ENCODE data around the gene PBX3.

The PBX3 gene

GRCh38 chr9:125959315-125959714 is 212.1 kb downstream of the PBX3 start:
- no peak for DNase-seq

- DNase-seq, result no peak
These were observed 212.9 kb downstream of the PBX3 start for GRCh38 chr9:125959951-125960619.

- no peak for DNase-seq
These were observed 213.5 kb downstream of the PBX3 start for GRCh38 chr9:125960626-125961025.

- no peak for DNase-seq
These were observed 213.9 kb downstream of the PBX3 start for GRCh38 chr9:125961072-125961471.

GRCh38 chr9:125963932-125964331 is 216.8 kb downstream of the PBX3 start:
- no peak for DNase-seq

DNA sequence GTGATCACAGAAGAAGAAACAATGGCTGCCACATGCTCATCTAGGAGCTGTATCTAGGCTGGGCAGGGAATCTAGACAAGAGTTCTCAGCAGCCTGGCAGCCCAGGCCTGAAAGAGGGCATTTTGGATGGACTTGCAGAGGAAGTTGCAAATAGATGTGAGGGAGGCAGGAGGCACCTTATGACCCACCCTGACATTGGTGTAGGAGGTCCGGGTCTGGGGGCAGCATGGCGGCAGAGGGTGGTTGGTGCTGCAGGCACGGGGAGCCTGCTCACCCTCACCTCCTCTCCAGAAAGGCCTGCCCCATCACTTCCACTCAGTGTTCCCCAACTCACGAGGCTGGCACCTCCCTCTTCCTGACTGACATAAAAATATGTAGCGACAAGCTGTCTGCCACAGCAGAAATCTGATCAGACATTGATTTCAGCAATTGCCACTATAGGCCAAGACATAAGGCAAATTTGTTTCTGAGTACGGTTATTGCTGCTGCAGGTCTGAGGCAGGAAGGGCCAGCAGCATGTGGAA is 217.6 kb downstream of the PBX3 start:
- DNase-seq, result no peak

DNA sequence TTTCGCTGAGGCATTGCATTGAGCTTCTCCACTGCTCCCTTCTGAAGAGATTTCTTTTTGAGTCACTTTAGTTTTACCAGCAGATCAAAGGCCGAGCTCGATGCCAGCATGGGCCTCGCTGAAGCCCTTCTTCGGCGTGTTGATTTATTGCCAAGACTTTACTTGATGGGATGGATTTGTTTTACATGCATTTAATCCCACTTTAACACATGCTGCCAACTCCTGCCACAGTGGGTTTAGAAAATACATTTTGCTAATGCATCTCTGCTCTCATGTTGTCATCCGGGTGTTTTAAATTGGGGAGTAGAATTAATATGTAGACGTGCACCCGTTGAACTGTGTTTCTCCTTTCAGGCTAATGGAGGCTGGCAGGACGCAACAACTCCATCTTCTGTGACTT is 218.3 kb downstream of the PBX3 start:
- no peak for DNase-seq

- no peak for DNase-seq
These were observed 219.3 kb downstream of the PBX3 start for GRCh38 chr9:125966466-125966865.

DNA sequence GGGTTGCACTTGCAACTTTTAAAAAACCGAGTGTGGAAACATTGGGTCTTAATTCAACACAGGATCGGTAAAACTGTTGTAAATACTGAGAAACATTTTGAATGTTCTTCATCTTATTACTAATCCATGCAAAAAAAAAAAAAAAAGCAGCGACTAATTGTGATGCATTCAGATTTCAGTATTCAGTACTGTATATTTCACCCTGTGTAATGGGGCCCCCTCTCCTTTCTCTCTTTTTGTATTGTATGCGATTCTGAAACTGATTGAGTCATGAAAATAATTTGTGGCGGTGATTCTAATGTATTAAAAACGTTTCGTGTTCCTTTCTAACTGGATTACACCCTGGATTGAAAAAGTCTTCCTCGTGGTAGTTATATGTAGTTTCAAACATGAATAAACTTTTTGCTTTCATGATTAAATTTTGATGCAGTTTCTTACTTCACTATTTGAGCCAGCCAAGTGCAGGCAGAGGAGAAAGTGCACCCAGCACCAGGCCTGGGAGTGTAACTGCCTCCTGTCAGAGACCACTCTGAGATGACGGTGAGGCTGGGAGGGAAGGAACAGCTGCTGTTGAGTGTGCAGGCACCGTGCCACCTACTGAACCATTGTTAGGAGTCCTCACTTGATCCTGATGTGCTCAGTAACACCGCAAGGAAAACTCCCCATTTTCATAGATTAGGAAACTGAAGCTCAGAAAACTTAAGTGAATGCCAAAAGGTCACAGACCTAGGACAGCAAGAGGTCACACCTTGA is 220.0 kb downstream of the PBX3 start:
- no peak for DNase-seq

- no peak for DNase-seq
These were observed 221.7 kb downstream of the PBX3 start for GRCh38 chr9:125968714-125969374.

- DNase-seq, result no peak
These were observed 222.3 kb downstream of the PBX3 start for GRCh38 chr9:125969462-125969861.

GRCh38 chr9:125969868-125970267 is 222.7 kb downstream of the PBX3 start:
- DNase-seq, result no peak

DNA sequence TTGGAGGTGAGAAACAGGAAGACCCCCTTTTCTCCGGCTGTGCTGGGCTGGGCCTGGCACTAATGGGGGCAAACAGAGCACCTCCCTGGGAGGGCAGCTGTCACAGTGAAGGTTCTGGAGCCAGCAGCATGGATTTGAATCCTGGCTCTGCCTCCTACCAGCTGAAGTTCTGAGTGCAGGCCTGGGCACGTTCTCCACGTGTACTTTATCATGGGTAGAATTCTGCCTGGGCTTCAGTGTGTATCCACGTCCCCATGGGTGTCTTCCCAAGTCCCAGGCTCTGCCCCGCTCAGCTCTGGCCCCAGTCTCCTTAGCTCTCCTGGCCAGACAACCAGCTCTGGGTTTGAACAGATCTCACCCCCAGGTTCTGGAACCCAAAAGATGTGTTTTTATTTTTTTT is 223.2 kb downstream of the PBX3 start:
- DNase-seq, result no peak

GRCh38 chr9:125971050-125971449 is 223.9 kb downstream of the PBX3 start:
- DNase-seq, result no peak

DNA sequence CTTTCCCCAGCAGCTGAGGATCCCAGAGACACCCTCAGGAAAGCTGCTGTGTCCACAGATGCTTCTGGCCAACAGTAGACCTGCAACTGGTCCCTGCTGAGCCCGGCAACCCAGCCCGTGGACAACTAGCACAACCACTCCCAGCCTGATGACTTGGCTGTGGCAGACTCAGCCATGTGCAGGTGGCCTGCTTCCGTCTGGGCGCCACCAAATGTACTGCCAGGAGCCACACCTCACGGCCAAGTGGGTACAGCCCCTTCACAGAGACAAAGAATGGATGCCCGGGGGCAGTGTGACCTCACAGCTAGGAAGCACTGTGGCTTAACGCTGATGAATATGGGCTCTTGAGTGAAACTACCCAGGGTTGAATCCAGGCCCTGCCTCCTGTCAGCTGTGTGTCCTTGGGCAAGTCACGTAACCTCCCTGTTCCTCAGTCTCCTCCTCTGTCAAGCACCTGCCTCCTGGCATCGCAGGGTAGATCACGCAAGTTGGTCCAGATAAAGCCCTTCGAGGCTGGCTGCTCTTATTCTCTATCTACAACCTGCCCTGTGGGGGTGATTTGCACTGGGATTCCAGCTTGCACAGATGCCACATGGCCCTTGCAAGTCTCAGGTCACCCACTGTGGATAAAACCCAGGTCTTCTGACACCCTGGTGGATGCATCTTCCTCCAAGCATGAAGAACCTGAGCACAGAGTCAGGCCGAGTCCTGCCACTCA is 225.0 kb downstream of the PBX3 start:
- no peak for DNase-seq

GRCh38 chr9:125973547-125973946 is 226.4 kb downstream of the PBX3 start:
- no peak for DNase-seq

- no peak for DNase-seq
These were observed 227.5 kb downstream of the PBX3 start for GRCh38 chr9:125974705-125975104.

DNA sequence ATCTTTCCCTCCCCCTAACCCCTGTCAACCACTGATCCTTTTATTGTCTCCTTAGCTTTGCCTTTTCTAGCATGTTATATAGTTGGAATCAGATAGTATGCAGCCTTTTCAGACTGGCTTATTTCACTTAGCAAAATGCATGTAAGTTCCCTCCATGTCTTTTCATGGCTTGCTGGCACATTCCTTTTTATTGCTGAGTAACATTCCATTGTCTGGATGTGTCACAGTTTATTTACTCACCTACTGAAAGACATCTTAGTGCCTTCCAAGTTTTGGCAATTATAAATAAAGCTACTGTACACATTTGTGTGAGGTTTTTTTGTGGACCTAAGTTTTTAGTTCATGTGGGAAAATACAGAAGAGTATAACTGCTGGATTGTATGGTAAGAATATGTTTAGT is 230.1 kb downstream of the PBX3 start:
- DNase-seq, result no peak

- DNase-seq, result no peak
These were observed 232.2 kb downstream of the PBX3 start for GRCh38 chr9:125979383-125979782.

DNA sequence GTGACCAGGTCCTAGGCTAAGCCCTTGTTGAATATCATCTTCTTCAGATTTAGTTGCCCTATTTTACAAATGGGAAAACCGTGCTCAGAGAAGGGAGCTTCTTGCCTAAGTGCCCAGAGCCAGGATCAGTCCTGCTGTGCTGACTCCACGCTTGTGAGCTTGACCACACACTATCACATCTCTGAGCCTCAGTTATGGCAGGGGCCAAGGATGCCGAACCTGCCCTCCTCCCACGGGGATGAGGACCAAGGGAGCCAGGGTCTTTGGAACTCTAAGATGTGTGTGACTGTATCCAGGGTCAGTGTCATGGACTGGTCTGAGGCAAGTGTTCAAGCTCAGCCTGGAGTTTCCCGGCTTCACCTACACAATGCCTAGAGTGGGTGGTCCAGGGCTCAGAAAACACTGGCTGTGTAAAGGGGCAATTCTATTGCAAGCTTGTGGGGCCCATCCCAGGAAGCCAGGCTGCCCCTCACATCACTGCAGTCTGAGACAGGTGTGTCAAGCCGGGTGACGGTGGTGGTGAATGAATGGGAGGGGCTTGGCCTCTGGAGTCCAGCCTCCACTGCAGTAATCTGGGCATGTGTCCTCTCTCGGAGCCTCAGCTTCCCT is 235.7 kb downstream of the PBX3 start:
- DNase-seq, result no peak

DNA sequence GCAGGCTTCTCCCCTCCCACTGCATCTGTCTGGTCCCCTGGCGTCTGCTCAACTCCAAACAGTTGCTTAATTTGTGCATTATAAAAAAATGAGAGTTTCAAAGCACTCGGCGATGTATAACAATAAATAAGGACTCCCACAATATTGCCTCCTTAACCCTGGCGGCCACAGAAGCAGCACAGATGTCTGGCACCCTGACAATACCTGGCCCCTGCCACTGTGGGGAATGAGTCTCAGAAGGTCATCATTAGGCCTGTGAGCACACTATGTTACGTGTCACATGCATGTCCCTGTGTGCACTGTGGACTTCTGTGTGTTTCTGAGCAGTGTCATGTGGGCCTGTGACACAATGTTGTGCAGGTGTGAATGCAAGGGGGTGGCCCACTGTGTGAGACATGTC is 236.5 kb downstream of the PBX3 start:
- no peak for DNase-seq

- no peak for DNase-seq
These were observed 237.3 kb downstream of the PBX3 start for GRCh38 chr9:125984461-125984860.
